ENCODE measurements around the gene TPCN1. TPM values are rescaled to one million over a fixed set of nuclear protein-coding genes. Genes with fewer than 3 reads are reported as not detected.
"Not testable (repeated sequence)": the region's sequence is repeated elsewhere in the genome, so short reads cannot be mapped to it uniquely, and the experiment has no call there.

TPCN1 gene
- total RNA-seq, 1 donor from 2014 or later = 35.2 TPM

GRCh38 chr12:113197518-113198077 lies 23.7 kb upstream of the TPCN1 start:
- no peak for ATAC-seq

GRCh38 chr12:113198296-113198695 lies 23.0 kb upstream of the TPCN1 start:
- ATAC-seq = no peak

GRCh38 chr12:113200021-113200797 lies 21.1 kb upstream of the TPCN1 start:
- no peak for ATAC-seq

- ATAC-seq = no peak
Observed at GRCh38 chr12:113201187-113202177, 19.8 kb upstream of the TPCN1 start.

- no peak for ATAC-seq
Observed at GRCh38 chr12:113202300-113203075, 18.8 kb upstream of the TPCN1 start.

- ATAC-seq = no peak
Observed at GRCh38 chr12:113203852-113204760, 17.2 kb upstream of the TPCN1 start.

GRCh38 chr12:113204804-113205203 lies 16.5 kb upstream of the TPCN1 start:
- ATAC-seq = peak; percentile 37

- not testable (repeated sequence) for ATAC-seq
Observed at GRCh38 chr12:113206802-113207201, 14.5 kb upstream of the TPCN1 start.

GRCh38 chr12:113207613-113208040 lies 13.6 kb upstream of the TPCN1 start:
- ATAC-seq = peak; percentile 5

GRCh38 chr12:113208041-113208934 lies 13.0 kb upstream of the TPCN1 start:
- ATAC-seq = peak; percentile 63

GRCh38 chr12:113211160-113211559 lies 10.1 kb upstream of the TPCN1 start:
- ATAC-seq = no peak

GRCh38 chr12:113214895-113215400 lies 6.3 kb upstream of the TPCN1 start:
- peak; percentile 58 for ATAC-seq

- no peak for ATAC-seq
Observed at GRCh38 chr12:113216027-113216426, 5.2 kb upstream of the TPCN1 start.

- no peak for ATAC-seq
Observed at GRCh38 chr12:113220593-113221180, 577 bp upstream of the TPCN1 start.

- peak; percentile 1 for ATAC-seq
Observed at GRCh38 chr12:113221997-113222729, 899 bp downstream of the TPCN1 start.

GRCh38 chr12:113222730-113223531 lies 1.7 kb downstream of the TPCN1 start:
- ATAC-seq = no peak

GRCh38 chr12:113224955-113225354 lies 3.7 kb downstream of the TPCN1 start:
- no peak for ATAC-seq

All from esophagus mucosa (tissue), 1 donor.